A204.1 (cell line): ENCODE measurements around the gene LKAAEAR1.

Experiments
- FAIRE-seq: peaks from 2 replicates; lab custom pipeline; 2012; peaks lifted over from hg19 to GRCh38; lab: Jason Lieb, UNC

LKAAEAR1 gene

GRCh38 chr20:64065062-64065973 is 18.9 kb downstream of the LKAAEAR1 start:
- no peak for FAIRE-seq

GRCh38 chr20:64064145-64064698 is 20.0 kb downstream of the LKAAEAR1 start:
- no peak for FAIRE-seq

- FAIRE-seq: no peak
Observed at GRCh38 chr20:64063389-64064144, 20.6 kb downstream of the LKAAEAR1 start.

- FAIRE-seq: no peak
Observed at GRCh38 chr20:64062596-64063388, 21.4 kb downstream of the LKAAEAR1 start, which contains the start of gene TCEA2. TCEA2 (plus strand) TSS chr20:64063198; CDS start chr20:64063313, 115 bp downstream.

- no peak for FAIRE-seq
Observed at GRCh38 chr20:64062276-64062595, 22.0 kb downstream of the LKAAEAR1 start.

- FAIRE-seq: no peak
Observed at GRCh38 chr20:64058536-64058935, 25.7 kb downstream of the LKAAEAR1 start.

- FAIRE-seq: no peak
Observed at GRCh38 chr20:64057628-64058498, 26.3 kb downstream of the LKAAEAR1 start.

GRCh38 chr20:64056889-64057627 is 27.1 kb downstream of the LKAAEAR1 start:
- no peak for FAIRE-seq

- FAIRE-seq: no peak
Observed at GRCh38 chr20:64056639-64056888, 27.6 kb downstream of the LKAAEAR1 start.

- FAIRE-seq: no peak
Observed at GRCh38 chr20:64055893-64056638, 28.1 kb downstream of the LKAAEAR1 start.

GRCh38 chr20:64055396-64055892 is 28.8 kb downstream of the LKAAEAR1 start:
- no peak for FAIRE-seq

GRCh38 chr20:64053841-64054661 is 30.1 kb downstream of the LKAAEAR1 start:
- FAIRE-seq: no peak

- no peak for FAIRE-seq
Observed at GRCh38 chr20:64052987-64053840, 31.0 kb downstream of the LKAAEAR1 start.

GRCh38 chr20:64052326-64052722 is 31.9 kb downstream of the LKAAEAR1 start:
- no peak for FAIRE-seq

GRCh38 chr20:64051561-64052325 is 32.5 kb downstream of the LKAAEAR1 start:
- FAIRE-seq: no peak

- FAIRE-seq: no peak
Observed at GRCh38 chr20:64051033-64051452, 33.2 kb downstream of the LKAAEAR1 start.
